KBM-7 (cell line): Measurements from ENCODE around the gene STK16.
A peak's percentile ranks its signal among the peaks of the same experiment; 100 is the strongest.

ENCODE experiments used
- DNase-seq: peaks from one replicate; pipeline ENCODE4 v3.0.0-alpha.2; 2015
- in situ Hi-C: fragments of 300-500 bp; cut with MboI; formaldehyde crosslinking; loops from 2 replicates; pipeline ENCODE4 v1.14.3; 2020; ENCODE audit warnings: low sequenced_read_pairs, low pct_unique_long_range_greater_than_20kb, mixed read lengths

Gene STK16

GRCh38 chr2:219261024-219261855, 16.0 kb downstream of the STK16 start:
- DNase-seq: peak; percentile 74

GRCh38 chr2:219266232-219266631, 21.0 kb downstream of the STK16 start:
- in situ Hi-C loops: no loop called here
- DNase-seq: no peak

More at GRCh38 chr2:219261024-219261855, 16.0 kb downstream of the STK16 start:
- in situ Hi-C loops: no loop called here

- in situ Hi-C loops: no loop called here
- no peak for DNase-seq
Measured at GRCh38 chr2:219266886-219267285, 21.6 kb downstream of the STK16 start.

GRCh38 chr2:219268294-219268693, 23.0 kb downstream of the STK16 start:
- in situ Hi-C loops: no loop called here
- no peak for DNase-seq

- DNase-seq: no peak
Measured at GRCh38 chr2:219269362-219270054, 24.2 kb downstream of the STK16 start.

GRCh38 chr2:219270055-219270372, 24.7 kb downstream of the STK16 start:
- no peak for DNase-seq
- in situ Hi-C loops: no loop called here

More at GRCh38 chr2:219269362-219270054, 24.2 kb downstream of the STK16 start:
- in situ Hi-C loops: no loop called here

GRCh38 chr2:219271021-219271420, 25.7 kb downstream of the STK16 start:
- in situ Hi-C loops: no loop called here
- DNase-seq: no peak

- in situ Hi-C loops: no loop called here
- no peak for DNase-seq
Measured at GRCh38 chr2:219272356-219272755, 27.1 kb downstream of the STK16 start.

GRCh38 chr2:219272995-219273394, 27.7 kb downstream of the STK16 start:
- in situ Hi-C loops: no loop called here
- DNase-seq: no peak

GRCh38 chr2:219273937-219274336, 28.7 kb downstream of the STK16 start:
- DNase-seq: no peak
- in situ Hi-C loops: no loop called here

GRCh38 chr2:219274361-219274921, 29.2 kb downstream of the STK16 start:
- no peak for DNase-seq
- in situ Hi-C loops: no loop called here

GRCh38 chr2:219277703-219278654, 32.7 kb downstream of the STK16 start:
- DNase-seq: peak; percentile 87

GRCh38 chr2:219278655-219279150, 33.4 kb downstream of the STK16 start:
- in situ Hi-C loops: no loop called here
- no peak for DNase-seq

More at GRCh38 chr2:219277703-219278654, 32.7 kb downstream of the STK16 start:
- in situ Hi-C loops: no loop called here

- in situ Hi-C loops: no loop called here
- peak; percentile 99 for DNase-seq
Measured at GRCh38 chr2:219279151-219279915, 34.1 kb downstream of the STK16 start, which contains the start of gene DNAJB2. DNAJB2 (plus strand) TSS chr2:219279366; CDS start chr2:219279834, 468 bp downstream.

- in situ Hi-C loops: no loop called here
- no peak for DNase-seq
Measured at GRCh38 chr2:219279916-219280516, 34.7 kb downstream of the STK16 start.

- no peak for DNase-seq
- in situ Hi-C loops: no loop called here
Measured at GRCh38 chr2:219280651-219281050, 35.4 kb downstream of the STK16 start.

GRCh38 chr2:219281588-219281987, 36.3 kb downstream of the STK16 start:
- DNase-seq: no peak
- in situ Hi-C loops: no loop called here

GRCh38 chr2:219282375-219282774, 37.1 kb downstream of the STK16 start:
- DNase-seq: no peak

More at GRCh38 chr2:219282375-219282774, 37.1 kb downstream of the STK16 start:
- in situ Hi-C loops: no loop called here
